Upper lobe of left lung (tissue), 4 donors: ENCODE measurements around the gene RNF128.

Experiments
- EP300 ChIP-seq, 4 donors: sonication (generic); formaldehyde crosslinking; IDR thresholded peaks; one replicate each; pipeline ENCODE4 v1.5.1; 2017; ENCODE audit warnings: antibody characterized with exemption in 4 of 4, control low read depth in 2 of 4
- TF ChIP-seq, protein P1 (sequence below), 6 experiments: fragments of 450-650 bp in 4 of 6; fragments of 200-600 bp in 2 of 6; sonication (generic) in 2 of 6; IDR thresholded peaks; one replicate each; pipeline ENCODE4 v1.5.1; 2016 to 2019; ENCODE audit warnings: antibody characterized with exemption in 6 of 6

DNA sequence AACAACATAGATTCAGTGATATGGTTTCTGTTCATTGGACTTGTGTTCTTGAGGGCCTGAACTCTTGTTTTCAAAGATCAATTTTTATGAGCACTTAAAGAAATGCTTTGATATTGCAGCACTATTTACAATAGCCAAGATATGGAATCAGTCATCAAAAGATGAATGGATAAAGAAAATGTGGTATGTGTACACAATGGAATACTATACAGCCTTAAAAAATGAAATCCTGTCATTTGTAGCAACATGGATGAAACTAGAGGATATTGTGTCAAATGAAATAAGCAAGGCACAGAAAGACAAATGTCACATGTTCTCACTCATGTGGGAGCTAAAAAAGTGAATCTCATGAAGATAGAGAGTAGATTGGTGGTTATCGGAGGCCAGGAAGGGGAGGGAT, 21.9 kb downstream of the RNF128 start:
- TF ChIP-seq, protein P1, sequence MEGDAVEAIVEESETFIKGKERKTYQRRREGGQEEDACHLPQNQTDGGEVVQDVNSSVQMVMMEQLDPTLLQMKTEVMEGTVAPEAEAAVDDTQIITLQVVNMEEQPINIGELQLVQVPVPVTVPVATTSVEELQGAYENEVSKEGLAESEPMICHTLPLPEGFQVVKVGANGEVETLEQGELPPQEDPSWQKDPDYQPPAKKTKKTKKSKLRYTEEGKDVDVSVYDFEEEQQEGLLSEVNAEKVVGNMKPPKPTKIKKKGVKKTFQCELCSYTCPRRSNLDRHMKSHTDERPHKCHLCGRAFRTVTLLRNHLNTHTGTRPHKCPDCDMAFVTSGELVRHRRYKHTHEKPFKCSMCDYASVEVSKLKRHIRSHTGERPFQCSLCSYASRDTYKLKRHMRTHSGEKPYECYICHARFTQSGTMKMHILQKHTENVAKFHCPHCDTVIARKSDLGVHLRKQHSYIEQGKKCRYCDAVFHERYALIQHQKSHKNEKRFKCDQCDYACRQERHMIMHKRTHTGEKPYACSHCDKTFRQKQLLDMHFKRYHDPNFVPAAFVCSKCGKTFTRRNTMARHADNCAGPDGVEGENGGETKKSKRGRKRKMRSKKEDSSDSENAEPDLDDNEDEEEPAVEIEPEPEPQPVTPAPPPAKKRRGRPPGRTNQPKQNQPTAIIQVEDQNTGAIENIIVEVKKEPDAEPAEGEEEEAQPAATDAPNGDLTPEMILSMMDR (IDR thresholded peaks at IDR 0.05), result no peak
- TF ChIP-seq EP300 (IDR thresholded peaks at IDR 0.05), result no peak
